GM18499 (cell line): ENCODE data around the gene SFTPA1.
"Not testable (repeated sequence)": the region's sequence is repeated elsewhere in the genome, so short reads cannot be mapped to it uniquely, and the experiment has no call there.

ENCODE experiments used
- ATAC-seq: cut with Tn5 transposase; IDR thresholded peaks from one replicate; pipeline ENCODE4 v1.9.1; 2021; ENCODE audit warnings: moderate number of reproducible peaks; ENCODE audit not compliant: insufficient read depth, unreplicated experiment

The SFTPA1 gene

GRCh38 chr10:79608505-79609375, 2.0 kb upstream of the SFTPA1 start:
- no peak for ATAC-seq

- ATAC-seq, result not testable (repeated sequence)
Observed at GRCh38 chr10:79611193-79611976, 646 bp downstream of the SFTPA1 start.

DNA sequence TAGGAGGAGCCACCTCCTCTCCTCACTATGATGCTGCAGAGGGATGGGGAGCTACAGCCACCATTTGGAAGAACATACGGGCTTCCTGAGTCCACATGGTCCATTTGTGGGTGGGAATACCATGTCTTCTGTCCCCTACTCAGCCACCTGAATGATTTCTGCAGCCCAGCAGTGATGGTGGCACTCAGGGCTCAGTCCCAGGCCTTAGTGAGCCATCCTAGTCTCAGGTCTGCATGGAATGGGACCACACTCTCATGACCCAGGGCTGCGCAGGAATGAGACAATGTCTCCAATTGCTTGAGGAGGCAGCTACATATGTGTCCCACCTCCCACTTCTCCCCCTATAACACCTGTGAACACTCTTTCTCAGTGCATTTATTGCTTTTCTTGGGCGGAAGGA, 4.8 kb downstream of the SFTPA1 start:
- ATAC-seq, result no peak

GRCh38 chr10:79616164-79616563, 5.4 kb downstream of the SFTPA1 start:
- no peak for ATAC-seq

DNA sequence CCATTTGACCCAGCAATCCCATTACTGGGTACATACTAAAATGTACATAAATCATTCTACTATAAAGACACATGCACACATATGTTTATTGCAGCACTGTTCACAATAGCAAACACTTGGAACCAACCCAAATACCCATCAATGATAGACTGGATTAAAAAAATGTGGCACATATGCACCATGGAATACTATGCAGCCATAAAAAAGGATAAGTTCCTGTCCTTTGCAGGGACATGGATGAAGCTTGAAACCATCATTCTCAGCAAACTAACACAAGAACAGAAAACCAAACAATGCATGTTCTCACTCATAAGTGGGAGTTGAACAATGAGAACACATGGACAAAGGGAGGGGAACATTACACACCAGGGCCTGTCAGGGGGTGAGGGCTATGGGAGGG, 12.9 kb downstream of the SFTPA1 start:
- not testable (repeated sequence) for ATAC-seq

DNA sequence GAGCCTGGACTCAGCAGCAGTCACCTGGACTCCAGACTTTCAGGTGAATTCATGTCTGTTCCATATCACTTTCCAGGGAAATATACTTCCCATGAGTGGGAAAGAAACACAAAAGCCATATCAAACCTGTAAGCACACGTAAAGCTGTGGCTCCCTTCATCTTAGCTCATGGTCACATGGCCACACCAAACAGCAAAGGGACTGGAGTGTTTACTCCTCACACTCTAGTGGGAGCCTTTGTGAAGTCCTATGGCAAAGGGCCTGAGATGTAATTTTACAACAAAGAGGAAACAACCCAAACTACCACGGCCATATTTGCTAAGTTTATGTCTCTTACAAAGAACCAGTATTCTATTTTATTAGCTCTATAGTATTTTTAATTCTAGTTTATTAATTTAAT, 16.3 kb downstream of the SFTPA1 start:
- ATAC-seq, result no peak

DNA sequence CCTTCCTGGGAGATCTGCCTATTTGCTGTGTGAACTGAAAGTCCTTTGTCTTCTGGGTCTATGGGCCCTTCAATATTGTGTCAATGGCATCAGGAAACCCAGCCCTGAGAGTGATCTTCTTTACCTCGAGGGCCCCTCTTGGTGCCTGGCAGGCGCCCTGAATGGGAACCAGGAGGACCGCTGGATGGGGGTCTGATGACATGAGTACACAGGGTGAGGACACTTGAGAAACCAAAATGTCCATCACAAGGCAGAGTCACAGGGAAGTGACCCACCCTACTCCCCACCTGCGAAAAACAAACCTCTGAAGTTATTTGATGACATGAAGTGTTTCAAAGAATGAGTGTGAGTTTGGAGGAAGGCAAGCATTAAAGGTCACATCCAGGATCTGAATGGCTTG, 17.3 kb downstream of the SFTPA1 start:
- no peak for ATAC-seq

DNA sequence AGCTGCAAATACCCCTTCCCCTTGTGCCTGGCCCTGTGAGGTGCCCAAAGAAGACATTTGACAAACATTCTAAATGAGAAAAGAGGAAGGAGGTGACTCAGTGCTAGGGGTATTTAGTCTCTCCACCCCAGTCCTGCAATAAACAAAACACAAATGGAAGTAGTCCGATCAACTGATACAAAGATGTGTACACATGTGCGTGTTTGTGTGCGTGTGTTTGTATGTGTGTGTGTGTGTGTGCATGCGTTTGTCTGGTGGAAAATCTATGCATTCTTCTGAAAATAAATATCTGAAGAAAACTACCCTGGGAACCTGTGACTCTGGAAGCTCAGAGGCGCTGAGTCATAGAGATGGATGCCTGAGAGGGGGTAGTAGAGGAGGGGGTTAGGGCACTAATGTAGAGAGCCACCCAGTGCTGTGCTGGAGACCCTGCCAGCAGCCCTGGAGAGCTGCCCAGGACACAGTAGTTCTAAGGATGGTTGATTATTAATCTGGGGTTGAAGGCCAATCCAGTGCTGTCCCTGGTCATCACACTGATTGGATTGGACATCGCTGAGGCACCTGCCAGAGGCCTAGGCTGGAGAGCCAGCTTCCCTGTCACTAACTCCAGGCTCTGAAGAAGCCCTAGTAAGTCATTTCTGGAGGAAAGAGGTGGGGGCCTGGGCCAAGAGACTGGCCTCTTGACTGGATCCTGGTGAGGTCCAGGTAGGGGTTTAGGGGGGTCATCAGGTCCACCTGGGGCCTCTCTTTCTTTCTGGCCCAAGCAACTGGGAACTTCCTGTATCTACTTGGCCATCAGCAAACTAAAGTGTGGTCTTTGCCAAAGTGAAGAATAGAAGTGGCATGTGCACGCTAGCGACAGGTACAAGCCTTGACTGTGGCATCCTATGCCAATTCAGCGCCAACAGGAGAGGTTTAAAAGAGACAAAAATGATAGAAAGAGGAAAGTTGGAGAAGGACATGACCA, 18.5 kb downstream of the SFTPA1 start:
- no peak for ATAC-seq

GRCh38 chr10:79629955-79630327, 19.2 kb downstream of the SFTPA1 start:
- no peak for ATAC-seq

GRCh38 chr10:79636654-79637199, 26.0 kb downstream of the SFTPA1 start:
- ATAC-seq, result not testable (repeated sequence)

GRCh38 chr10:79638318-79638717, 27.6 kb downstream of the SFTPA1 start:
- no peak for ATAC-seq

- not testable (repeated sequence) for ATAC-seq
Observed at GRCh38 chr10:79652695-79653094, 42.0 kb downstream of the SFTPA1 start.

DNA sequence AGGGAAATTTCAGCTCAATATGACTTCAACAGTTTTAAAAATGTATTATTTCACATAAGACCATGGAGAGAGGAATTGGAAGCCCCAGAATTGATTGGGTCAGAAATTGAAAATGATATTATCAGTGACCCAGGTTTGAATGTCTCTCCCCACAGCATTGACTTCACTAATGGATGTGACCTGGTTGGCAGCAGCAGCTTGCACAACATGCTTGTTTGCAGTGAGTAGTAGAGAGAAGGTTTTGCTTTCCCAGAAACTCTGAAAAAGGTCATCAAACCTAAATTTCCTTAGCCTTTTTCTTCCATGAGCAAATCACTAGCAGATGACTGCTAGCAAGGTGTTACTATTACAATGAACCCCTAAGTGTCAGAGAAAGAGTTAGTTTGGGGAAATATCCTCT, 52.5 kb downstream of the SFTPA1 start:
- ATAC-seq, result not testable (repeated sequence)

DNA sequence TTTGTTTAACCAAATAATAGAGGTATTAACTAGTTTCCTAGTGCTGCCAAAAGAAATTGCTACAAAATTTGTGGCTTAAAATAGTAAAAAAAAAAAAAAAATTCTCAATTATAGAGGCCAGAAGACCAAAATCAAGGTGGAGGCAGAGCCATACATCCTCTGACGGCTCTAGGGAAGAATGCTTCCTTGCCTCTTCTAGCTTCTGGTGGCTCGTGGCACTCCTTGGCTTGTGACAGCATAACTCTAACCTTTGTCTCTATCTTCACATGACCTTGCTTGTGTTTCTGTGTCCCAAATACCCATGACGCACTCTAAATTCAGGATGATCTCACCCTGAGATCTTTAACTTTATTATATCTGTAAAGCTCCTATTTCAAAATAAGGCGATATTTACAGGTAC, 53.9 kb downstream of the SFTPA1 start:
- not testable (repeated sequence) for ATAC-seq
